ENCODE data around the gene TBC1D9.

TBC1D9 gene

DNA sequence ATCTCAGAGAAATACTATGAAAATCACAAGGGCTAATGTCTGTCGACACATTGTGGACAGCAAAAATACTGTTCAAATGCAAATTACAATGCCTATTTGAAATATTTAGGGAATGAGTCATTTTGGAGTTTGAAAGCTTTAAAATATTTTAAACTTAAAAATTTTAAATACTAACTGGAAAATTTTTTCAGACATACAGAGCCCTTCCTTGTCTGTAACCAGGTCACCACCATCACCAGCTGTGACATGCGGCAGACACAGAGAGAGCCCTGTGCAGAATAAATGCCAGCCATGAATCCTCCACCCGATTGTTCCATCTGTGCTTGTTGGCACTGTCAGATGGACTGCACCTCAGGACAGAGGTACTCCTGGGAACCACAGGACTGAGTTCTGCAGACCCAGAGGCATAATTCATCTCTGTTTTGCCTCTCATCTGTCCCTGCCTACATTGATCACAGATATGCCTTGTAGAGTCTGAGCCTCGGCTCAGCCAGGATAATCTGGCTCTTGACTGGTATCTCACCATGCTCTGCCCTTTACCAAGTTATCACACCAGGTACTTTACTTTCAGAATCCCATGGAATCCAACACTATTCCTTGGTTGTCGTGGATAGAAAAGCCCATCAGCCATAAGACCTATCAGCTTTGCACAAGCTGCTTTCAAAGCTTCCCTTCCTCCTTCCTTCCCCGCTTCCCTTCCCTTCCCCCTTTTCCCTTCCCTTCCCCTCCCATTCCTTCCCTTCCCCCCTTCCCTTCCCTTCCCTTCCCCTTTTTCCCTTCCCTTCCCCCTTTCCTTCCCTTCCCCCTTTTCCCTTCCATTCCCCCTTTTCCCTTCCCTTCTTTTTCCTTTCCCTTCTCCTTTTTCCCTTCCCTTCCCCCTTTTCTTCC lies 67.2 kb downstream of the TBC1D9 start:
- Histone ChIP-seq H3K79me2 (ENCODE audit: low read length) (no peaks in the 10 kb centered on the region), H3K27me3 (ENCODE audit: low read depth, low read length) (peaks cover 6% of the 10 kb centered on the region; the same call in 1 of the 2 replicates), H4K20me1 (ENCODE audit: insufficient read depth, low read length) (no peaks in the 10 kb centered on the region), H3K36me3 (replicated peaks; ENCODE audit: low read depth, low read length) (no peaks in the 10 kb centered on the region), H3K9me3 (ENCODE audit: insufficient read depth, low read length) (no peaks in the 10 kb centered on the region), H3K4me3 (ENCODE audit: low read length) (no peak overlapping the region), H3K4me2 (ENCODE audit: low read length) (no peak overlapping the region), H2AFZ (ENCODE audit: low read depth, low read length) (no peak overlapping the region), H3K9ac (ENCODE audit: low read length) (no peak overlapping the region), H3K4me1 (ENCODE audit: low read length) (no peaks in the 10 kb centered on the region), H3K27ac (ENCODE audit: low read length) (no peak overlapping the region)
- TF ChIP-seq, protein P1, sequence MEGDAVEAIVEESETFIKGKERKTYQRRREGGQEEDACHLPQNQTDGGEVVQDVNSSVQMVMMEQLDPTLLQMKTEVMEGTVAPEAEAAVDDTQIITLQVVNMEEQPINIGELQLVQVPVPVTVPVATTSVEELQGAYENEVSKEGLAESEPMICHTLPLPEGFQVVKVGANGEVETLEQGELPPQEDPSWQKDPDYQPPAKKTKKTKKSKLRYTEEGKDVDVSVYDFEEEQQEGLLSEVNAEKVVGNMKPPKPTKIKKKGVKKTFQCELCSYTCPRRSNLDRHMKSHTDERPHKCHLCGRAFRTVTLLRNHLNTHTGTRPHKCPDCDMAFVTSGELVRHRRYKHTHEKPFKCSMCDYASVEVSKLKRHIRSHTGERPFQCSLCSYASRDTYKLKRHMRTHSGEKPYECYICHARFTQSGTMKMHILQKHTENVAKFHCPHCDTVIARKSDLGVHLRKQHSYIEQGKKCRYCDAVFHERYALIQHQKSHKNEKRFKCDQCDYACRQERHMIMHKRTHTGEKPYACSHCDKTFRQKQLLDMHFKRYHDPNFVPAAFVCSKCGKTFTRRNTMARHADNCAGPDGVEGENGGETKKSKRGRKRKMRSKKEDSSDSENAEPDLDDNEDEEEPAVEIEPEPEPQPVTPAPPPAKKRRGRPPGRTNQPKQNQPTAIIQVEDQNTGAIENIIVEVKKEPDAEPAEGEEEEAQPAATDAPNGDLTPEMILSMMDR (IDR thresholded peaks at IDR 0.05; ENCODE audit: low read depth, low read length): no peak
- TF ChIP-seq EZH2phosphoT487 (IDR thresholded peaks at IDR 0.05; ENCODE audit: low read depth): no peak

DNA sequence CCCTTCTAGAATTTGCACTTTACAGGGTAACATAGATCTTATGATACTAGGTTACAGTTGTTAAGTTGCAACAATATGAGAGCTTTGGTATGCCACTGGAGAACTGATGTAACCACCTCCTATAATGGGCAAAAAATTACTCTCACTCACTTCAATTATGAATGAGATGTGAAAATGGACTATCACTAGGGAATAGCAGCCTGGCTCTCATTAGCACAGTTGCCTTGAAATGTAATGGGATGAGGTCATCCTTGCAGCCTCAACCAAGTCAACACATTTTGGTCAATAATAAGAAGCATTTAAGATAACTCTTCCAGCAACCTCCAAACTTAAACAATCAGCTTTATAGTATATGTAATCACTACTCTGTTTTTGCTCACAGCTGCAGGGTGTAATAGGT lies 69.4 kb downstream of the TBC1D9 start:
- no peaks in the 10 kb centered on the region for H3K79me2 ChIP-seq (ENCODE audit: low read length)
- no peak overlapping the region for H3K9ac ChIP-seq (ENCODE audit: low read length)
- H3K27ac ChIP-seq (ENCODE audit: low read length): no peak overlapping the region
- no peak overlapping the region for H2AFZ ChIP-seq (ENCODE audit: low read depth, low read length)
- H3K9me3 ChIP-seq (ENCODE audit: insufficient read depth, low read length): no peaks in the 10 kb centered on the region
- H4K20me1 ChIP-seq (ENCODE audit: insufficient read depth, low read length): no peaks in the 10 kb centered on the region
- no peaks in the 10 kb centered on the region for H3K36me3 ChIP-seq (replicated peaks; ENCODE audit: low read depth, low read length)
- no peak overlapping the region for H3K4me3 ChIP-seq (ENCODE audit: low read length)
- no peak overlapping the region for H3K4me2 ChIP-seq (ENCODE audit: low read length)
- no peaks in the 10 kb centered on the region for H3K4me1 ChIP-seq (ENCODE audit: low read length)
- peaks cover 6% of the 10 kb centered on the region; the same call in 1 of the 2 replicates for H3K27me3 ChIP-seq (ENCODE audit: low read depth, low read length)
- TF ChIP-seq, protein P1 (IDR thresholded peaks at IDR 0.05; ENCODE audit: low read depth, low read length): no peak
- TF ChIP-seq EZH2phosphoT487 (IDR thresholded peaks at IDR 0.05; ENCODE audit: low read depth): no peak

DNA sequence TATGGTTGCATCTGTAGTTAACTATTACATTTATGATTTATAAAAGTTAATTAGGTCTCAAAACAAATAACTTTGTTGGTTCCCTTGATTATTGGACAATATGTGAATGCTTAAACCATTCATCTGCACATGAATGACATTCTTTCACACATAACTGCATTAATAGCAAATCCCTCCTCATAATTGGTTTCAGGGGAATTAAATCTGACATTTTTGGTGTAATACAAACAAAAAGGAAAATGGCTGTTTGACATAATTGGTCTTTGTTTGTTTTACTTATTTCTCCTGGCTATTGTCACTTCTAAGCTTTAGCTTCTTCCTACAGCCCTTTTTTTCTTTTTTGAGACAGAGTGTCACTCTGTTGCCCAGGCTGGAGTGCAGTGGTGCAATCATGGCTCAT lies 71.9 kb downstream of the TBC1D9 start:
- Histone ChIP-seq H3K4me2 (ENCODE audit: low read length) (no peak overlapping the region), H3K4me1 (ENCODE audit: low read length) (no peaks in the 10 kb centered on the region), H4K20me1 (ENCODE audit: insufficient read depth, low read length) (no peaks in the 10 kb centered on the region), H3K27me3 (ENCODE audit: low read depth, low read length) (peaks cover 6% of the 10 kb centered on the region; the same call in 1 of the 2 replicates), H3K9ac (ENCODE audit: low read length) (no peak overlapping the region), H3K79me2 (ENCODE audit: low read length) (no peaks in the 10 kb centered on the region), H3K27ac (ENCODE audit: low read length) (no peak overlapping the region), H3K4me3 (ENCODE audit: low read length) (no peak overlapping the region), H3K9me3 (ENCODE audit: insufficient read depth, low read length) (no peaks in the 10 kb centered on the region), H2AFZ (ENCODE audit: low read depth, low read length) (no peak overlapping the region), H3K36me3 (replicated peaks; ENCODE audit: low read depth, low read length) (no peaks in the 10 kb centered on the region)
- TF ChIP-seq, protein P1 (IDR thresholded peaks at IDR 0.05; ENCODE audit: low read depth, low read length): no peak

DNA sequence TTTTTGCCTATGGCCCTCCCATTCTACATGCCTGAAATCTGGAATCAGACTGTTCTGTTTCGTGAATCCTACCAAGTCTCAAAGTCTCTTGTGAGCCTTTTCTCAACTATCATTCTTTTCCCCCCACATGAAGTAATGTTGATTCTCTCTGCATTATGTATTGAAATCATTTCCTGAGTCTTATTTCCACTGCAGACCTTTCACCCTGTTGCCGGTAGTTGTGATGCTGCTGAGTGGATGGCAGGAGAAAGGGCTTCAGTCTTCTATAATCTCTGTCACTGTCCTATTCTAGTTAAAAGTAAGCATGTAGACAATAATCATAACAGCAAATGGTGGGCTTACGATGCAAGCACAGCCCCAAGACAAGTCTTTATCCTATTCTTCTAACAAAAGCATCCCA lies 75.0 kb downstream of the TBC1D9 start:
- TF ChIP-seq EZH2phosphoT487 (IDR thresholded peaks at IDR 0.05; ENCODE audit: low read depth): no peak
- TF ChIP-seq, protein P1 (IDR thresholded peaks at IDR 0.05; ENCODE audit: low read depth, low read length): no peak

More for the DNA sequence above, 75.0 kb downstream of the TBC1D9 start:
- H3K4me2 ChIP-seq (ENCODE audit: low read length): no peak overlapping the region
- H3K27me3 ChIP-seq (ENCODE audit: low read depth, low read length): no peaks in the 10 kb centered on the region
- no peaks in the 10 kb centered on the region for H4K20me1 ChIP-seq (ENCODE audit: insufficient read depth, low read length)
- H3K79me2 ChIP-seq (ENCODE audit: low read length): no peaks in the 10 kb centered on the region
- no peak overlapping the region for H3K4me3 ChIP-seq (ENCODE audit: low read length)
- H3K9me3 ChIP-seq (ENCODE audit: insufficient read depth, low read length): no peaks in the 10 kb centered on the region
- no peak overlapping the region for H3K9ac ChIP-seq (ENCODE audit: low read length)
- H3K4me1 ChIP-seq (ENCODE audit: low read length): no peaks in the 10 kb centered on the region
- no peaks in the 10 kb centered on the region for H3K36me3 ChIP-seq (replicated peaks; ENCODE audit: low read depth, low read length)
- no peak overlapping the region for H3K27ac ChIP-seq (ENCODE audit: low read length)
- no peak overlapping the region for H2AFZ ChIP-seq (ENCODE audit: low read depth, low read length)

Measured in OCI-LY3 (cell line).